C4-2B (cell line): ENCODE measurements around the gene BRME1.

Experiments
- CTCF ChIP-seq: fragments of 450-650 bp; conservative IDR thresholded peaks from 2 replicates; pipeline ENCODE4 v1.5.1; 2017; ENCODE audit warnings: mild to moderate bottlenecking
- ZFX ChIP-seq: fragments of 450-650 bp; IDR thresholded peaks from 2 replicates; pipeline ENCODE4 v1.6.1; 2017

- TF ChIP-seq CTCF: no peak
- TF ChIP-seq ZFX: no peak
Observed at GRCh38 chr19:13899393-13899792, 6.5 kb downstream of the BRME1 start.
